GM19351 (cell line): ENCODE results near the gene UCP3.
"Not testable (repeated sequence)": the region's sequence is repeated elsewhere in the genome, so short reads cannot be mapped to it uniquely, and the experiment has no call there.

ENCODE experiments used
- ATAC-seq: cut with Tn5 transposase; IDR thresholded peaks from one replicate; pipeline ENCODE4 v1.9.1; 2021; ENCODE audit warnings: mild to moderate bottlenecking, moderate library complexity; ENCODE audit not compliant: unreplicated experiment

The UCP3 gene

GRCh38 chr11:74002832-74003231, 6.1 kb downstream of the UCP3 start:
- no peak for ATAC-seq

- ATAC-seq: no peak
Observed at GRCh38 chr11:74001822-74002286, 7.0 kb downstream of the UCP3 start.

GRCh38 chr11:74000307-74001133, 8.4 kb downstream of the UCP3 start:
- no peak for ATAC-seq

- ATAC-seq: no peak
Observed at GRCh38 chr11:73999581-74000306, 9.1 kb downstream of the UCP3 start.

- ATAC-seq: no peak
Observed at GRCh38 chr11:73998846-73999575, 9.9 kb downstream of the UCP3 start.

GRCh38 chr11:73997120-73997770, 11.6 kb downstream of the UCP3 start:
- no peak for ATAC-seq

- ATAC-seq: no peak
Observed at GRCh38 chr11:73996161-73996747, 12.6 kb downstream of the UCP3 start.

- no peak for ATAC-seq
Observed at GRCh38 chr11:73995731-73996130, 13.2 kb downstream of the UCP3 start.

- no peak for ATAC-seq
Observed at GRCh38 chr11:73995247-73995646, 13.6 kb downstream of the UCP3 start.

GRCh38 chr11:73991471-73992006, 17.3 kb downstream of the UCP3 start:
- no peak for ATAC-seq

GRCh38 chr11:73990730-73991129, 18.2 kb downstream of the UCP3 start:
- no peak for ATAC-seq

GRCh38 chr11:73989156-73989555, 19.7 kb downstream of the UCP3 start:
- ATAC-seq: no peak

- ATAC-seq: no peak
Observed at GRCh38 chr11:73988227-73988626, 20.7 kb downstream of the UCP3 start.

- not testable (repeated sequence) for ATAC-seq
Observed at GRCh38 chr11:73985661-73986060, 23.2 kb downstream of the UCP3 start.

- ATAC-seq: no peak
Observed at GRCh38 chr11:73983741-73984538, 24.9 kb downstream of the UCP3 start.

- ATAC-seq: peak; percentile 72
Observed at GRCh38 chr11:73982990-73983740, 25.7 kb downstream of the UCP3 start.

GRCh38 chr11:73982595-73982989, 26.3 kb downstream of the UCP3 start, which contains the start of gene UCP2:
UCP2 (minus strand) TSS chr11:73982843; CDS start chr11:73978378, 4,465 bp downstream.
- ATAC-seq: peak; percentile 47

GRCh38 chr11:73981051-73981805, 27.7 kb downstream of the UCP3 start:
- no peak for ATAC-seq
